Endodermal cell (in vitro differentiated cells): Measurements from ENCODE around the gene TOR3A. TPM values are rescaled to one million over a fixed set of nuclear protein-coding genes. Genes with fewer than 3 reads are reported as not detected.

ENCODE experiments used
- DNase-seq: peaks from one replicate; pipeline ENCODE4 v3.0.0-alpha.2; 2017
- H3K27ac ChIP-seq: 2 replicates; pipeline ENCODE4 v1.5.1; 2013; ENCODE audit warnings: mild to moderate bottlenecking, low read depth, low read length, moderate library complexity
- H3K27me3 ChIP-seq: 2 replicates; pipeline ENCODE4 v1.6.1; 2013; ENCODE audit warnings: mild to moderate bottlenecking, low read length, moderate library complexity; ENCODE audit not compliant: insufficient read depth, control insufficient read depth, poor library complexity, severe bottlenecking
- H3K36me3 ChIP-seq: 2 replicates; pipeline ENCODE4 v1.7.0; 2013; ENCODE audit warnings: mild to moderate bottlenecking, low read length, moderate library complexity; ENCODE audit not compliant: control insufficient read depth, insufficient read depth
- H3K4me1 ChIP-seq: one replicate; pipeline ENCODE4 v1.7.0; 2013; ENCODE audit warnings: low read length; ENCODE audit not compliant: control insufficient read depth, insufficient read depth
- H3K4me3 ChIP-seq: 2 replicates; pipeline ENCODE4 v1.5.1; 2013; ENCODE audit warnings: mild to moderate bottlenecking, low read length, moderate library complexity
- H3K9ac ChIP-seq: 2 replicates; pipeline ENCODE4 v1.6.1; 2013; ENCODE audit warnings: mild to moderate bottlenecking, low read length, moderate library complexity; ENCODE audit not compliant: poor library complexity, severe bottlenecking; ENCODE audit errors: extremely low read depth
- H3K9me3 ChIP-seq: 2 replicates; pipeline ENCODE4 v1.6.1; 2013; ENCODE audit warnings: mild to moderate bottlenecking, low read length, moderate library complexity; ENCODE audit not compliant: control insufficient read depth
- H3K27ac Mint-ChIP-seq: 2 replicates; pipeline ENCODE4 v1.8.0; 2020; ENCODE audit warnings: mixed read lengths
- H3K27me3 Mint-ChIP-seq: 2 replicates; pipeline ENCODE4 v1.8.0; 2021; ENCODE audit warnings: mild to moderate bottlenecking, mixed read lengths; ENCODE audit not compliant: insufficient read depth
- H3K36me3 Mint-ChIP-seq: 2 replicates; pipeline ENCODE4 v1.8.0; 2020; ENCODE audit warnings: low read depth, mixed read lengths
- H3K4me1 Mint-ChIP-seq: 2 replicates; pipeline ENCODE4 v1.8.0; 2020; ENCODE audit warnings: mixed read lengths
- H3K4me3 Mint-ChIP-seq: 2 replicates; pipeline ENCODE4 v1.8.0; 2020; ENCODE audit warnings: mild to moderate bottlenecking, moderate library complexity, mixed read lengths
- H3K9me3 Mint-ChIP-seq: 2 replicates; pipeline ENCODE4 v1.8.0; 2020; ENCODE audit warnings: mild to moderate bottlenecking, mixed read lengths
- WGBS, 2 experiments: methylation state at CpG; one replicate each; pipeline versions ENCODE4 v1.1.5 to v1.1.7; 2013; ENCODE audit warnings: missing lambda C conversion rate in 2 of 2, mixed read lengths in 1 of 2; ENCODE audit not compliant: insufficient coverage in 1 of 2, insufficient read length in 1 of 2; 5-methylcytosine and 5-hydroxymethylcytosine counted together
- total RNA-seq, 2 donors: library from RNA; stranded (reverse); fragmentation: NEBNext Ultra II Directional in 1 of 2; extraction: Animal tissue kit (Norgen Biotek cat#: 25700) in 1 of 2; gene quantifications; 2 replicates in 1 of 2; 3 replicates in 1 of 2; pipeline ENCODE4 v1.2.1, GENCODE V29; 2021
- TF ChIP-seq, protein P1 (sequence below): fragments of 200-600 bp; sonication (generic); conservative IDR thresholded peaks from 2 replicates; pipeline ENCODE4 v1.5.0; 2021; ENCODE audit warnings: antibody characterized with exemption, mild to moderate bottlenecking

The TOR3A gene
- total RNA-seq, 2 donors from 2014 or later, result 23.4 to 24.7 TPM

DNA sequence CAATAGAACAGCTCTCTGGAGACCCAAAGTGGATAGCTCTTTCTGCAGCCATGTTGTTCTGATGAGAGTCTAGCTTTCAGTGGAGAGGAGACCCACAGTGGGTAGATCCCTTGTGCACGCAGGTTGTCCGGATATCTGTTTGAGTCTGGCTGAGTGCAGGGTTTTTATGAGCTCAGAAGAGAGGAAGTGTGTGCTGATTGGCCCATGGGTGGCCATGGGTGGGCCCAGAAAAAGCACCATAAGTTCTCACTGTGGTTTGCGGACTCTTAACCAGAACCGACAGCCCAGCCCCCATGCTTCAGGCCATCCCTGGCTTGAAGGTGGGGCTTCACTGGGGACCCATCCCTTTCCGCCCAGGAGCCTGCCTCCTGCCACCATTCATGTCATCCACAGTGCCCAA is 39.2 kb upstream of the TOR3A start:
- WGBS, 2 experiments, result 82 to 92% methylated on average over 3 to 5 of the region's 5 CpGs
- no peak overlapping the region for H3K27ac Mint-ChIP-seq
- TF ChIP-seq, protein P1, sequence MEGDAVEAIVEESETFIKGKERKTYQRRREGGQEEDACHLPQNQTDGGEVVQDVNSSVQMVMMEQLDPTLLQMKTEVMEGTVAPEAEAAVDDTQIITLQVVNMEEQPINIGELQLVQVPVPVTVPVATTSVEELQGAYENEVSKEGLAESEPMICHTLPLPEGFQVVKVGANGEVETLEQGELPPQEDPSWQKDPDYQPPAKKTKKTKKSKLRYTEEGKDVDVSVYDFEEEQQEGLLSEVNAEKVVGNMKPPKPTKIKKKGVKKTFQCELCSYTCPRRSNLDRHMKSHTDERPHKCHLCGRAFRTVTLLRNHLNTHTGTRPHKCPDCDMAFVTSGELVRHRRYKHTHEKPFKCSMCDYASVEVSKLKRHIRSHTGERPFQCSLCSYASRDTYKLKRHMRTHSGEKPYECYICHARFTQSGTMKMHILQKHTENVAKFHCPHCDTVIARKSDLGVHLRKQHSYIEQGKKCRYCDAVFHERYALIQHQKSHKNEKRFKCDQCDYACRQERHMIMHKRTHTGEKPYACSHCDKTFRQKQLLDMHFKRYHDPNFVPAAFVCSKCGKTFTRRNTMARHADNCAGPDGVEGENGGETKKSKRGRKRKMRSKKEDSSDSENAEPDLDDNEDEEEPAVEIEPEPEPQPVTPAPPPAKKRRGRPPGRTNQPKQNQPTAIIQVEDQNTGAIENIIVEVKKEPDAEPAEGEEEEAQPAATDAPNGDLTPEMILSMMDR, result no peak

DNA sequence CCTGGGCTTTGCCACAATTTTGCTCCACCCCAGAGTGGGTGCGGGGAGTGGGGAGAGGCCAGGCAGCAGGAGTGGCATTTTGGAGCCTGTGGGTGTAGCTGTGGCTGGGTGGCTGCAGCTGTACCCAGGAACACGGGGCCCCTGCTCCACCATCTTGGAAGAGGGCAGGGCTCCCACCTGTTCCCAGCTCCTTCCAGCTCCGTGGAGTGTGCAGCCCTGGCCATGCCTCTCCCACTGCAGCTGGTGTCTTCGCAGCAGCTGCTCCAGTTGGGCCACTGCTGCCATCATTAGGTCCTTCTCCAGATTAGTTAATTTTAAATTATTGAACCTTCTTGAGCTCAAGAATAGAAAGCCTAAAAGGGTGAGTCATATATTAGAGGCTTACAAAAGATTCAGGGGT is 38.6 kb upstream of the TOR3A start:
- H3K27ac Mint-ChIP-seq, result no peak overlapping the region
- 96 to 100% methylated on average over 1 to 4 of the region's 4 CpGs for WGBS, 2 experiments
- TF ChIP-seq, protein P1, result no peak

More for the DNA sequence above, 39.2 kb upstream of the TOR3A start:
- Histone ChIP-seq H3K9me3 (peaks cover 5% of the 10 kb centered on the region), H3K4me1 (peaks cover 6% of the 10 kb centered on the region), H3K9ac (no peak overlapping the region), H3K36me3 (no peaks in the 10 kb centered on the region), H3K27ac (no peak overlapping the region), H3K27me3 (no peaks in the 10 kb centered on the region), H3K4me3 (no peak overlapping the region)
- H3K9me3 Mint-ChIP-seq, result peaks cover 16% of the 10 kb centered on the region
- no peak for DNase-seq
- H3K4me3 Mint-ChIP-seq, result no peak overlapping the region
- H3K4me1 Mint-ChIP-seq, result peaks cover 13% of the 10 kb centered on the region
- peaks cover 21% of the 10 kb centered on the region for H3K36me3 Mint-ChIP-seq
- H3K27me3 Mint-ChIP-seq, result no peaks in the 10 kb centered on the region

DNA sequence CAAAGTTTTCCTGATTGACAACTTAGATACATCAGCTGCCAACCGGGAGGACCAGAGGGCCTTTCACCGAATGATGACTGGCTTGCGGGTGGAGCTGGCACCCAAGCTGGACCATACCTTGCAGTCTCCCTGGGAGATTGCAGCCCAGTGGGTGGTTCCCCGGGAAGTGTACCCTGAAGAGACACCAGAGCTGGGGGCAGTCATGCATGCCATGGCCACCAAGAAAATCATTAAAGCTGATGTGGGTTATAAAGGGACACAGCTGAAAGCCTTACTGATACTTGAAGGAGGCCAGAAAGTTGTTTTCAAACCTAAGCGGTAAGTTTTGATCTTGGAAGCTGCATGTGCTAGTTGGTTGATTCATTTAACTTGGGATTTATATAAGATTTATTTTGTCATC is 38.0 kb upstream of the TOR3A start:
- no peak for DNase-seq
- 93 to 95% methylated on average over 4 to 5 of the region's 5 CpGs for WGBS, 2 experiments
- no peaks in the 10 kb centered on the region for H3K4me1 ChIP-seq
- Mint-ChIP-seq H3K4me3 (no peak overlapping the region), H3K27me3 (no peaks in the 10 kb centered on the region), H3K36me3 (peaks cover 21% of the 10 kb centered on the region), H3K27ac (no peak overlapping the region), H3K4me1 (peaks cover 7% of the 10 kb centered on the region), H3K9me3 (peaks cover 16% of the 10 kb centered on the region)
- no peak overlapping the region for H3K9ac ChIP-seq
- H3K9me3 ChIP-seq, result peaks cover 5% of the 10 kb centered on the region
- TF ChIP-seq, protein P1, result no peak
- peaks cover 6% of the 10 kb centered on the region for H3K36me3 ChIP-seq
- H3K4me3 ChIP-seq, result no peak overlapping the region
- H3K27ac ChIP-seq, result no peak overlapping the region
- no peaks in the 10 kb centered on the region for H3K27me3 ChIP-seq

More for the DNA sequence above, 38.6 kb upstream of the TOR3A start:
- Histone ChIP-seq H3K36me3 (no peaks in the 10 kb centered on the region), H3K9ac (no peak overlapping the region), H3K9me3 (peaks cover 5% of the 10 kb centered on the region), H3K4me1 (peaks cover 6% of the 10 kb centered on the region), H3K27me3 (no peaks in the 10 kb centered on the region), H3K4me3 (no peak overlapping the region), H3K27ac (no peak overlapping the region)
- Mint-ChIP-seq H3K4me3 (no peak overlapping the region), H3K36me3 (peaks cover 21% of the 10 kb centered on the region), H3K4me1 (peaks cover 13% of the 10 kb centered on the region), H3K27me3 (no peaks in the 10 kb centered on the region), H3K9me3 (peaks cover 16% of the 10 kb centered on the region)
- no peak for DNase-seq
